Posterior vena cava (tissue), 2 donors: Measurements from ENCODE around the gene TP53BP2. TPM values are rescaled to one million over a fixed set of nuclear protein-coding genes. Genes with fewer than 3 reads are reported as not detected.
"Not testable (repeated sequence)": the region's sequence is repeated elsewhere in the genome, so short reads cannot be mapped to it uniquely, and the experiment has no call there.

Experiments used
- DNase-seq: peaks from one replicate; pipeline ENCODE4 v3.0.0-alpha.2; 2020; ENCODE audit warnings: low spot score
- intact Hi-C, 2 donors: fragments of 100-400 bp; cut with DNase I; formaldehyde crosslinking; loops; one replicate each; pipeline versions ENCODE4 v1.14.1 to v1.14.2; 2022 to 2023
- total RNA-seq, 2 donors: library from RNA; stranded (reverse); fragmentation: NEBNext Ultra II Directional; extraction: Animal tissue kit (Norgen Biotek cat#: 25700); gene quantifications; one replicate each; pipeline ENCODE4 v1.2.1, GENCODE V29; 2021
- donor health status: DM: yes; HTN: yes; CAD: no.
- donor health status: DM: yes; HTN: yes; CAD: no.

Gene TP53BP2
- total RNA-seq, 2 donors from 2014 or later: 39.6 to 54.4 TPM

GRCh38 chr1:223834660-223835263, 11.0 kb downstream of the TP53BP2 start:
- no peak for DNase-seq
- intact Hi-C loops: no loop called here

GRCh38 chr1:223833948-223834347, 11.8 kb downstream of the TP53BP2 start:
- DNase-seq: no peak
- intact Hi-C loops: no loop called here

- intact Hi-C loops: no loop called here
- no peak for DNase-seq
Measured at GRCh38 chr1:223832637-223832943, 13.2 kb downstream of the TP53BP2 start.

GRCh38 chr1:223831755-223832636, 13.8 kb downstream of the TP53BP2 start:
- no peak for DNase-seq

GRCh38 chr1:223829678-223830077, 16.1 kb downstream of the TP53BP2 start:
- intact Hi-C loops: no loop called here

More at GRCh38 chr1:223831755-223832636, 13.8 kb downstream of the TP53BP2 start:
- intact Hi-C loops: no loop called here

GRCh38 chr1:223828162-223828848, 17.4 kb downstream of the TP53BP2 start:
- intact Hi-C loops: no loop called here
- DNase-seq: no peak

More at GRCh38 chr1:223829678-223830077, 16.1 kb downstream of the TP53BP2 start:
- DNase-seq: no peak

GRCh38 chr1:223827193-223827663, 18.5 kb downstream of the TP53BP2 start:
- intact Hi-C loops: no loop called here
- no peak for DNase-seq

GRCh38 chr1:223825767-223826748, 19.7 kb downstream of the TP53BP2 start:
- DNase-seq: no peak
- intact Hi-C loops: no loop called here

- intact Hi-C loops: no loop called here
- DNase-seq: no peak
Measured at GRCh38 chr1:223824712-223825111, 21.0 kb downstream of the TP53BP2 start.

GRCh38 chr1:223824287-223824686, 21.5 kb downstream of the TP53BP2 start:
- DNase-seq: no peak
- intact Hi-C loops: no loop called here

GRCh38 chr1:223820971-223821370, 24.8 kb downstream of the TP53BP2 start:
- intact Hi-C loops: no loop called here
- no peak for DNase-seq

GRCh38 chr1:223820515-223820858, 25.3 kb downstream of the TP53BP2 start:
- DNase-seq: no peak
- intact Hi-C loops: no loop called here

- DNase-seq: no peak
- intact Hi-C loops: no loop called here
Measured at GRCh38 chr1:223819730-223820514, 25.8 kb downstream of the TP53BP2 start.

GRCh38 chr1:223817265-223817664, 28.5 kb downstream of the TP53BP2 start:
- DNase-seq, intact Hi-C loops: not testable (repeated sequence)

- no peak for DNase-seq
- intact Hi-C loops: no loop called here
Measured at GRCh38 chr1:223815865-223816264, 29.9 kb downstream of the TP53BP2 start.

GRCh38 chr1:223815020-223815853, 30.5 kb downstream of the TP53BP2 start:
- intact Hi-C loops: no loop called here
- no peak for DNase-seq

- no peak for DNase-seq
- intact Hi-C loops: no loop called here
Measured at GRCh38 chr1:223813645-223814044, 32.1 kb downstream of the TP53BP2 start.
